HCT116 (cell line): ENCODE measurements around the gene SLC9A7. TPM values are rescaled to one million over a fixed set of nuclear protein-coding genes. Genes with fewer than 3 reads are reported as not detected.

Experiments used
- ATAC-seq: fragments of 200-7000 bp; cut with Tn5 transposase; 2 replicates; pipeline ENCODE4 v1.9.1; 2020; ENCODE audit warnings: mild to moderate bottlenecking, moderate library complexity
- BruUV-seq: library from RNA; stranded (reverse); fragments of 400-500 nt; replicated peaks from 2 replicates; lab custom pipeline; 2021; lab: Mats Ljungman, UMichigan
- CTCF ChIA-PET: fragments of 300-600 bp; sonication (Branson Sonifier 250); formaldehyde crosslinking; loops from one replicate; lab custom pipeline; 2021; ENCODE audit warnings: antibody characterized with exemption; lab: Charles Lee
- POLR2A ChIA-PET: fragments of 300-600, 350-600 bp; sonication (Branson Sonifier 250); formaldehyde crosslinking; loops from one replicate; lab custom pipeline; 2021; ENCODE audit warnings: antibody characterized with exemption; lab: Charles Lee
- RAD21 ChIA-PET, 2 experiments: fragments of 300-600 bp; sonication (Branson Sonifier 250); formaldehyde crosslinking; loops; one replicate each; lab custom pipeline; 2023; ENCODE audit warnings: low total read pairs in 2 of 2; ENCODE audit not compliant: uncharacterized antibody in 2 of 2, unreplicated experiment in 2 of 2, low non-redundant PET in 1 of 2; lab: Charles Lee
- DNase-seq: peaks from one replicate; pipeline ENCODE4 v3.0.0-alpha.2; 2010; ENCODE audit warnings: low read depth, low spot score
- H2AFZ ChIP-seq: fragments of 200-600 bp; shearing (Covaris generic), sonication (generic); 2 replicates; pipeline ENCODE4 v1.6.1; 2017; ENCODE audit warnings: low read depth, mixed run types, mixed read lengths, antibody characterized with exemption, low read length; ENCODE audit not compliant: poor library complexity, severe bottlenecking
- H3K27ac ChIP-seq: 2 replicates; pipeline ENCODE4 v1.5.1; 2012; ENCODE audit warnings: low read depth, low read length
- H3K27me3 ChIP-seq: fragments of 200-600 bp; sonication (generic); 2 replicates; pipeline ENCODE4 v1.6.1; 2016; ENCODE audit warnings: mixed run types, low read length, mixed read lengths; ENCODE audit not compliant: insufficient read depth
- H3K36me3 ChIP-seq, 2 experiments: fragments of 200-500 bp in 1 of 2; fragments of 200-600 bp in 1 of 2; sonication (Bioruptor generic) in 1 of 2; sonication (generic) in 1 of 2; 2 replicates each; pipeline versions ENCODE4 v1.5.1 to v1.6.1; 2014 to 2016; ENCODE audit warnings: low read length in 2 of 2, inconsistent platforms in 1 of 2, mixed read lengths in 1 of 2, mixed run types in 1 of 2; ENCODE audit not compliant: insufficient read depth in 2 of 2, control insufficient read depth in 1 of 2
- H3K4me1 ChIP-seq, 2 experiments: fragments of 200-600 bp in 1 of 2; sonication (generic) in 1 of 2; 2 replicates each; pipeline versions ENCODE4 v1.5.1 to v1.6.1; 2012 to 2017; ENCODE audit warnings: low read length in 2 of 2, inconsistent platforms in 1 of 2, mild to moderate bottlenecking in 1 of 2, mixed read lengths in 1 of 2, mixed run types in 1 of 2, moderate library complexity in 1 of 2; ENCODE audit not compliant: insufficient read depth in 2 of 2, control insufficient read depth in 1 of 2
- H3K4me2 ChIP-seq: fragments of 200-600 bp; sonication (generic); 2 replicates; pipeline ENCODE4 v1.6.1; 2017; ENCODE audit warnings: mixed run types, low read length, mixed read lengths
- H3K4me3 ChIP-seq, 2 experiments: fragments of 200-600 bp in 1 of 2; sonication (generic) in 1 of 2; replicated peaks in 1 of 2; 2 replicates each; pipeline ENCODE4 v1.5.1; 2011 to 2016; ENCODE audit warnings: low read length in 2 of 2, control low read depth in 1 of 2, low read depth in 1 of 2, mild to moderate bottlenecking in 1 of 2, mixed read lengths in 1 of 2, mixed run types in 1 of 2
- H3K79me2 ChIP-seq: fragments of 200-600 bp; sonication (generic); 2 replicates; pipeline ENCODE4 v1.6.1; 2017; ENCODE audit warnings: mild to moderate bottlenecking, mixed run types, low read length, moderate library complexity, mixed read lengths; ENCODE audit not compliant: insufficient read depth
- H3K9ac ChIP-seq: fragments of 200-600 bp; sonication (generic); 2 replicates; pipeline ENCODE4 v1.6.1; 2016; ENCODE audit warnings: low read length, mixed read lengths
- H3K9me2 ChIP-seq: fragments of 200-600 bp; sonication (generic), shearing (Covaris generic); 2 replicates; pipeline ENCODE4 v1.6.1; 2017; ENCODE audit warnings: mixed run types, mild to moderate bottlenecking, moderate library complexity; ENCODE audit not compliant: insufficient read depth
- H3K9me3 ChIP-seq, 2 experiments: fragments of 200-500 bp in 1 of 2; fragments of 200-600 bp in 1 of 2; sonication (Bioruptor generic) in 1 of 2; sonication (generic) in 1 of 2; 2 replicates each; pipeline ENCODE4 v1.6.1; 2014 to 2017; ENCODE audit warnings: low read length in 2 of 2, mixed read lengths in 2 of 2, inconsistent platforms in 1 of 2, low read depth in 1 of 2, mild to moderate bottlenecking in 1 of 2, mixed run types in 1 of 2, moderate library complexity in 1 of 2; ENCODE audit not compliant: control insufficient read depth in 1 of 2, insufficient read depth in 1 of 2
- H4K20me1 ChIP-seq: fragments of 200-600 bp; sonication (generic), shearing (Covaris generic); 2 replicates; pipeline ENCODE4 v1.6.1; 2017; ENCODE audit warnings: mixed run types, mild to moderate bottlenecking, moderate library complexity; ENCODE audit not compliant: insufficient read depth
- CEBPB ChIP-seq: IDR thresholded peaks from 2 replicates; pipeline ENCODE4 v1.6.1; 2012; ENCODE audit warnings: low read depth
- EGR1 ChIP-seq: IDR thresholded peaks from 2 replicates; pipeline ENCODE4 v1.6.1; 2012; ENCODE audit warnings: low read depth
- ELF1 ChIP-seq: IDR thresholded peaks from 2 replicates; pipeline ENCODE4 v1.6.1; 2012; ENCODE audit warnings: low read depth, borderline replicate concordance
- EZH2phosphoT487 ChIP-seq: fragments of 200-600 bp; IDR thresholded peaks from 2 replicates; pipeline ENCODE4 v1.6.1; 2018; ENCODE audit warnings: antibody characterized with exemption, borderline replicate concordance
- SRF ChIP-seq: IDR thresholded peaks from 2 replicates; pipeline ENCODE4 v1.6.1; 2012; ENCODE audit warnings: low read depth
- TCF7L2 ChIP-seq: IDR thresholded peaks from 2 replicates; pipeline ENCODE4 v1.7.0; 2011; ENCODE audit warnings: borderline replicate concordance, inconsistent platforms; ENCODE audit not compliant: insufficient read depth, insufficient read length; ENCODE audit errors: extremely low read depth
- intact Hi-C: fragments of 100-400 bp; cut with micrococcal nuclease; formaldehyde crosslinking; loops from 2 replicates; pipeline ENCODE4 v1.10.0; 2022
- total RNA-seq: library from RNA; stranded (reverse); gene quantifications from one replicate; pipeline ENCODE4 v1.2.1, GENCODE V29; 2021; ENCODE audit not compliant: unreplicated experiment
- TF ChIP-seq, protein P1 (sequence below): IDR thresholded peaks from 2 replicates; pipeline ENCODE4 v1.6.1; 2012
- TF ChIP-seq, protein P2 (sequence below): IDR thresholded peaks from 2 replicates; pipeline ENCODE4 v1.6.1; 2011; ENCODE audit warnings: mild to moderate bottlenecking, low read length, moderate library complexity; ENCODE audit not compliant: insufficient replicate concordance; ENCODE audit errors: extremely low read depth

Gene SLC9A7
- total RNA-seq, 1 experiment from 2014 or later, result 18.6 TPM

DNA sequence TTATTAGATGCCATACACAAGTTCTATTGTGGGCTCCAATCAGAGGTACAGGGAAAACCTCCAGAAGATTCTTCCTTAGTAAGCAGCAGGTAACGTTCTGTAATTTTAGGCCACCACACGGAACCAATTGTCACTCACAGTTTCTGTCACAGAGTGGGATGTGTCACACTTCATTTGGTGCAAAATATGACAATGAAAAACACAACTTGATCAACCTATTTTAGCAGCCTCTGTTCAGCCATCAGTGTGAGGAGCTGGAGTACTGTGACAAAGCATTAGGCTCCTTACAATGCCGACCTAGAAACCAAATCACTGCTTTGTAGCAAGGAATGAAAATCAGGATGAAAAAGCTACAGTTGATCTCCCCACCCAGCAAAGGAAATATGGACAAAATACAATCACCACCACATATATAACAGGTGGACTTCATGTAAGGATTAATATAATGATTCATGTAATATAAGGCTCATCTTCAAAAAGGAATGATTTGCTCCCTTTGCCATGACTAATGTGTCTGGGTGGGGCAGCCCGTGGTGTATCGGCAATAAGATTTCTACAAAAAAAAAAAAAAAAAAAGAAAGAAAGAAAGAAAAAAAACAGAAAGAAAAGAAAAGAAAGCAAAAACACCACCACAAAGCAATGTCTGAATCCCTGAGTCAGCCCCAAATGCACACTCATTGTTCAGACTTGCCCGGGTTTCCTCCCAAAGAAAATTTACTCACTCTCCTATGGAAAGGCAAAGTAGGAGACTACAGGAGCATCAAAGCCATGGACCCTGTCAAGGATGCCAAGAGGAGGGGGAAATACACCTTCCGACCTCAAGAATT, 36.0 kb downstream of the SLC9A7 start:
- H3K27me3 ChIP-seq, result no peaks in the 10 kb centered on the region
- no TSS peak for BruUV-seq
- H3K79me2 ChIP-seq, result no peaks in the 10 kb centered on the region
- H3K4me2 ChIP-seq, result peak overlapping the region; percentile 23; the same call in 1 of the 2 replicates
- H2AFZ ChIP-seq, result no peak overlapping the region
- ChIA-PET POLR2A (no interaction called here), RAD21 (no interaction called here), CTCF (no interaction called here)
- H4K20me1 ChIP-seq, result no peaks in the 10 kb centered on the region
- H3K9me3 ChIP-seq, result no peaks in the 10 kb centered on the region
- intact Hi-C loops, result no loop called here
- H3K4me3 ChIP-seq, result no peak overlapping the region
- H3K36me3 ChIP-seq, result no peaks in the 10 kb centered on the region
- DNase-seq, result no peak
- TF ChIP-seq ELF1, result no peak
- TF ChIP-seq, protein P1, sequence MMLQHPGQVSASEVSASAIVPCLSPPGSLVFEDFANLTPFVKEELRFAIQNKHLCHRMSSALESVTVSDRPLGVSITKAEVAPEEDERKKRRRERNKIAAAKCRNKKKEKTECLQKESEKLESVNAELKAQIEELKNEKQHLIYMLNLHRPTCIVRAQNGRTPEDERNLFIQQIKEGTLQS, result no peak
- TF ChIP-seq EZH2phosphoT487, result no peak
- TF ChIP-seq, protein P2, sequence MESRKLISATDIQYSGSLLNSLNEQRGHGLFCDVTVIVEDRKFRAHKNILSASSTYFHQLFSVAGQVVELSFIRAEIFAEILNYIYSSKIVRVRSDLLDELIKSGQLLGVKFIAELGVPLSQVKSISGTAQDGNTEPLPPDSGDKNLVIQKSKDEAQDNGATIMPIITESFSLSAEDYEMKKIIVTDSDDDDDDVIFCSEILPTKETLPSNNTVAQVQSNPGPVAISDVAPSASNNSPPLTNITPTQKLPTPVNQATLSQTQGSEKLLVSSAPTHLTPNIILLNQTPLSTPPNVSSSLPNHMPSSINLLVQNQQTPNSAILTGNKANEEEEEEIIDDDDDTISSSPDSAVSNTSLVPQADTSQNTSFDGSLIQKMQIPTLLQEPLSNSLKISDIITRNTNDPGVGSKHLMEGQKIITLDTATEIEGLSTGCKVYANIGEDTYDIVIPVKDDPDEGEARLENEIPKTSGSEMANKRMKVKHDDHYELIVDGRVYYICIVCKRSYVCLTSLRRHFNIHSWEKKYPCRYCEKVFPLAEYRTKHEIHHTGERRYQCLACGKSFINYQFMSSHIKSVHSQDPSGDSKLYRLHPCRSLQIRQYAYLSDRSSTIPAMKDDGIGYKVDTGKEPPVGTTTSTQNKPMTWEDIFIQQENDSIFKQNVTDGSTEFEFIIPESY, result no peak
- no peak for TF ChIP-seq SRF
- TF ChIP-seq CEBPB, result no peak
- no peak for TF ChIP-seq EGR1
- no peak for TF ChIP-seq TCF7L2
- H3K9ac ChIP-seq, result no peak overlapping the region
- H3K9me2 ChIP-seq, result no peaks in the 10 kb centered on the region
- H3K4me1 ChIP-seq, result peaks cover 2 to 9% of the 10 kb centered on the region in 2 experiments; a peak in 2 of 4 replicates
- H3K27ac ChIP-seq, result no peak overlapping the region
- ATAC-seq, result no peak
